Posterior cingulate gyrus (tissue), 11 donors: ENCODE data around the gene SNX10.

Experiments
- DNase-seq, 10 donors: peaks; one replicate each; pipeline versions ENCODE4 v3.0.0 to v3.0.0-alpha.2; 2020 to 2021; ENCODE audit warnings: mixed read lengths in 3 of 10
- intact Hi-C: fragments of 100-400 bp; cut with DNase I; formaldehyde crosslinking; loops from one replicate; pipeline ENCODE4 v1.15.1; 2023

Gene SNX10

GRCh38 chr7:26295015-26295414, 3.4 kb downstream of the SNX10 start:
- intact Hi-C loops: no loop called here
- no peak for DNase-seq

GRCh38 chr7:26295586-26295985, 3.9 kb downstream of the SNX10 start:
- DNase-seq: no peak
- intact Hi-C loops: no loop called here

DNA sequence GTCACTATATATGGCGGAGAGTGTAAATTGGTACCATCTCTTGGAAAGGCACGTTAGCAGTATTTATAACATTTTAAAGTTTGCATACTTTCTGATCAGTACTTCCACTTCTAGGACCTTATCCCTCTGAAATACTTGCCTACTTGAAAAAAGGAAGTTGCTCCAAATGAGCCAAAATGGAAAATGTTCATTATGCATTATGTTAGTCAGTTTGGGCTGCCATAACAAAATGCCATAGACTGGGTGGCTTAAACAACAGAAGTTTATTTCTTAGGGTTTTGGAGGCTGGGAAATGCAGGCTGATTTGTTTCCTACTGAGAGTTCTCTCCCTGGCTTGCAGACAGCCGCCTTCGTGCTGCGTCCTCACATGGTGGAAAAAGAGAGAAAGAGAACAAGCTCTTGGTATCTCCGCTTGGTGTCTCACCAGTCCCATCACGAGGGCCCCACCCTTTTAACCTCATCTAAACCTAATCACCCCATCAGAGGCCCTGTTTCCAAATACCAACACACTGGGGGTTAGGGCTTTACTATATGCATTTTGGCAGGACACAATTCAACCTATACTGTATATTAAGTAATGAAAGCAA, 6.9 kb downstream of the SNX10 start:
- intact Hi-C loops: no loop called here
- DNase-seq: no peak

- intact Hi-C loops: no loop called here
- no peak for DNase-seq
These were observed 13.6 kb downstream of the SNX10 start for GRCh38 chr7:26305090-26305868.

DNA sequence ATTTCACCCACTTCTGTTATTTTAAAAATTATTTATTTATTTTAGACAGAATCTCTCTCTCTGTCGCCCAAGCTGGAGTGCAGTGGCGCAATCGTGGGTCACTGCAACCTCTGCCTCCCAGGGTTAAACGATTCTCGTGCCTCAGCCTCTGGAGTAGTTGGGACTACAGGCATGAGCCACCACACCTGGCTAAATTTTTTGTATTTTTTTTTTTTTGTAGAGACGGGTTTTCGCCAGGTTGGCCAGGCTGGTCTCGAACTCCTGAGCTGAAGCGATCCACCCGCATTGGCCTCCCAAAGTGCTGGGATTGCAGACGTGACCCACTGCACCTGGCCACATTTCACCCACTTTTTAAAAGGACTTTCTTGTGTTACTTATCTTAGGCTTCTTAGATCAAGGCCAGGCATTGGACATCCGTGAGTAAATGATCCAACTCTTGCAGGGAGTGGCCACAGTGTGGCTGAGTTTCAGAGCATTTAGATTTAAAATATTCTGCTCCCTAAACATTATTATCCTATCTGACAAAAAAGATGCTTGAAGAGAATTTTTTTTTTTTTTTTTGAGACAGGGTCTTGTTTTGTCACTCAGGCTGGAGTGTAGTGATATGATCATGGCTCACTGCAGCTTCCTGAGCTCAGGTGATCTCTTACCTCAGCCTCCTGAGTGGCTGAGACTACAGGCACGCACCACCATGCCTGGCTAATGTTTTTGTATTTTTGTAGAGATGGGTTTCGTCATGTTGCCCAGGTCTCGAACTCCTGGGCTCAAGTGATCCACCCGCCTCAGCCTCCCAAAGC, 14.4 kb downstream of the SNX10 start:
- no peak for DNase-seq
- intact Hi-C loops: no loop called here

- no peak for DNase-seq
- intact Hi-C loops: no loop called here
These were observed 15.1 kb downstream of the SNX10 start for GRCh38 chr7:26306790-26307189.

DNA sequence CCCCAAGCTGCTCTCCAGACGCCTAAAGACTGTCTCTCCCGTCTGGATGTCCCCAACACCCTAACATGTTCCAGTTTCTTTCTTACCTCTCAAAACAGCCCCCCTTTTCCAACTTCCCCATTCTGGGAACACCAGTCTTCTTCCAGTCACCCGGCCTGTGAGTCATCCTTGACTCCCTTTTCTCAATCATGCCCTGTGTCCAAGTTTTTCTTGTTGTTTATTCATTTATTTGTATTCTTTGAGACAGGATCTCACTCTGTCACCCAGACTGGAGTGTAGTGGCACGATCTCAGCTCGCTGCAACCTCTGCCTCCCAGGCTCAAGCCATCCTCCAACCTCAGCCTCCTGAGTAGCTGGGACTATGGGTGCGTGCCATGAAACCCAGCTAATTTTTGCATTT, 15.6 kb downstream of the SNX10 start:
- DNase-seq: no peak
- intact Hi-C loops: no loop called here

DNA sequence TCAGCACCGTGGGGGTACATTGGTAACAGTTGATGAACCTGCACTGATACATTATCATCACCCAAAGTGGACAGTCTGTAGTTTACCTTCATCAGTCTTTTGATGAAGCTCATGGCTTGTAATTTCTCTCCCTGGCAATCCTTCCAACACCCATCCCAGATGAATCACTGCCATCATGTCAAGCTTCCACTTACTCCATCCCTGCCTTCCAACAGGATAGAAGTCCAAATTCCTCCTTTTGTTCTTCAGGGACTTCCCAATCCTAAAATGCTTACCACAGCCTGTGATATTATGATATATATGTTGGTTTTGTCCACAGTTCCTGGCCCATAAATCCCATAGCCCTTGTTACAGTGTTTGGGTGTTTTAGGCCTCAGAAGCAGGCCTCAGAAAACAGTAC, 16.1 kb downstream of the SNX10 start:
- intact Hi-C loops: no loop called here
- DNase-seq: no peak

- no peak for DNase-seq
- intact Hi-C loops: no loop called here
These were observed 16.9 kb downstream of the SNX10 start for GRCh38 chr7:26308551-26308950.

- DNase-seq: no peak
- intact Hi-C loops: no loop called here
These were observed 17.4 kb downstream of the SNX10 start for GRCh38 chr7:26309089-26309488.

- DNase-seq: no peak
- intact Hi-C loops: no loop called here
These were observed 20.1 kb downstream of the SNX10 start for GRCh38 chr7:26311798-26312197.

- DNase-seq: no peak
- intact Hi-C loops: no loop called here
These were observed 25.5 kb downstream of the SNX10 start for GRCh38 chr7:26317211-26317610.

- DNase-seq: no peak
- intact Hi-C loops: no loop called here
These were observed 27.3 kb downstream of the SNX10 start for GRCh38 chr7:26318921-26319320.

GRCh38 chr7:26319636-26320035, 28.0 kb downstream of the SNX10 start:
- no peak for DNase-seq
- intact Hi-C loops: no loop called here

- no peak for DNase-seq
- intact Hi-C loops: no loop called here
These were observed 29.2 kb downstream of the SNX10 start for GRCh38 chr7:26320878-26321277.

- no peak for DNase-seq
These were observed 29.8 kb downstream of the SNX10 start for GRCh38 chr7:26321435-26321834.

DNA sequence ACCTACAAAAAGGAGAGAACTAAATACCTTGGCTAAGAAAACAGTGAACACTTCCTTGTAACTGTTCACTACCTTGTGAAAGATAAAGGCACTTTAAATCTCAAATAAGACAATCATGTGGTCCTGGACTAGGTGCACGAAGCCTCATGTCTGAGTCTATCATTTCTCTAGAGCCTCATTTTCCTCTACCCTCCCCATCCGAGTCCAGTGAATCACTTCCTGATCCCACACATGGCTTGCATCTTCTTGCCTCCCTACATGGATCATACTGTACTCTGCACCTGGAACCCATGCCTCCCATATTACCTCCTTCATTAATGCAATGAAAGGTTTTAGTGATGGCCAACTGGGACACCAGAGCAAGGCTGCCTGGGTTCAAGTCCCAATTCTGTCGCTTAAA, 34.5 kb downstream of the SNX10 start:
- DNase-seq: no peak
- intact Hi-C loops: no loop called here

More at GRCh38 chr7:26321435-26321834, 29.8 kb downstream of the SNX10 start:
- intact Hi-C loops: no loop called here

DNA sequence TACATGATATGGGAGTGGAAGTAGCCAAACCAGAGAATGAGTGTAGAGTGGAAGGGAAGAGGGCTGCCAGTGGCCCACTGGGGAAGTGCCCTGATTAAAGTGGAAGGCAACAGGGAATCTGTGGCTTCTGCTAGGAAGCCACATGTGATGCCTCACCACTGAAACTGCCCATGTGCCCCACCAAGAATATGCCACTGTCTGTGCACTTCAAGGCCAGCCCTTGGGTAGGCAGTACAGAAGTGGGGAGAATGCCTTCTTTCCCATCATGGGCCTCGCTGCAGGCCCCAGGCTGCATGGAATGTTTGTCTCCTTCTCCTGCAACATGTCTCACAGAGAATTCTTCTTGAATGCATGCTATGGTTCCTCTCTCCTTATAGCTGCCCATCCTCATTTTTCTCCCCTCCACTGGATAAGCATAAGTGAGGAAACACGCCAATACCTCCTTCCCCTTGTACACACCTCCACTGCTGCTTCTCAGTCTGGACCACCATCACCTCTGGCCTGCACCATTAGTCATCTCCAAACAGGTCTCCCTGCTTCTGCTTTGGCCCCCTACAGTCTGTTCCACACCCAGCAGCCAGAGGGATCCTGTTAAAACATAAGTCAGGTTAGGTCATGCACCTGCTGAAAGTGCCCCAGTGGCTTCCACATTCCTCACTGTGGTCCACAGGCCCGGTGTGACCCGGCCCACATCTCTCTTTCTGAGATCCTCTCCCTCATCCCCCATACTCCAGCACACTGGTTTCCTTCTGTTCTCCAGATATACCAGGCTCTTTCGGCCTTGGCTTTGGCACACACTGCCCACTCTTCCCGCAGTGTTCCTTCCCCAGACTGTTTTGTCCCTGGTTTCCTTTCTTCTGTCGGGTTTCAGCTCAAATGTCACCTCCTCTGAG, 37.1 kb downstream of the SNX10 start:
- DNase-seq: no peak
- intact Hi-C loops: no loop called here

GRCh38 chr7:26329520-26330255, 38.0 kb downstream of the SNX10 start:
- intact Hi-C loops: no loop called here
- no peak for DNase-seq

GRCh38 chr7:26331113-26331512, 39.5 kb downstream of the SNX10 start:
- intact Hi-C loops: no loop called here
- no peak for DNase-seq
